ENCODE results near the gene ATG10.

The ATG10 gene

GRCh38 chr5:82168294-82168693, 196.5 kb downstream of the ATG10 start:
- DNase-seq = no peak

- no peak for DNase-seq
Observed at GRCh38 chr5:82169892-82170291, 198.1 kb downstream of the ATG10 start.

- peak; percentile 41 to 42 for DNase-seq
Observed at GRCh38 chr5:82174128-82174918, 202.5 kb downstream of the ATG10 start.

- DNase-seq = no peak
Observed at GRCh38 chr5:82174919-82175219, 203.0 kb downstream of the ATG10 start.

GRCh38 chr5:82176115-82176814, 204.4 kb downstream of the ATG10 start:
- no peak for DNase-seq

GRCh38 chr5:82178378-82178777, 206.6 kb downstream of the ATG10 start:
- DNase-seq = no peak

- DNase-seq = no peak
Observed at GRCh38 chr5:82182662-82183061, 210.8 kb downstream of the ATG10 start.

- no peak for DNase-seq
Observed at GRCh38 chr5:82183828-82184227, 212.0 kb downstream of the ATG10 start.

- DNase-seq = no peak
Observed at GRCh38 chr5:82185851-82186250, 214.0 kb downstream of the ATG10 start.

- DNase-seq = no peak
Observed at GRCh38 chr5:82197550-82197949, 225.7 kb downstream of the ATG10 start.

GRCh38 chr5:82204567-82204966, 232.7 kb downstream of the ATG10 start:
- DNase-seq = no peak

- no peak for DNase-seq
Observed at GRCh38 chr5:82205005-82205404, 233.2 kb downstream of the ATG10 start.

- no peak for DNase-seq
Observed at GRCh38 chr5:82208371-82208770, 236.5 kb downstream of the ATG10 start.

- no peak for DNase-seq
Observed at GRCh38 chr5:82211855-82212572, 240.2 kb downstream of the ATG10 start.

GRCh38 chr5:82217917-82218316, 246.1 kb downstream of the ATG10 start:
- DNase-seq = no peak

- no peak for DNase-seq
Observed at GRCh38 chr5:82218374-82219156, 246.7 kb downstream of the ATG10 start.

- no peak for DNase-seq
Observed at GRCh38 chr5:82221020-82221419, 249.2 kb downstream of the ATG10 start.

- no peak for DNase-seq
Observed at GRCh38 chr5:82222597-82223574, 251.1 kb downstream of the ATG10 start.

- peak; percentile 45 to 54 for DNase-seq
Observed at GRCh38 chr5:82225525-82226172, 253.8 kb downstream of the ATG10 start.

GRCh38 chr5:82234885-82235284, 263.1 kb downstream of the ATG10 start:
- DNase-seq = no peak

GRCh38 chr5:82244151-82244550, 272.3 kb downstream of the ATG10 start:
- DNase-seq = no peak
